ENCODE results near the gene MET.
"Not testable (repeated sequence)": the region's sequence is repeated elsewhere in the genome, so short reads cannot be mapped to it uniquely, and the experiment has no call there.

The MET gene

DNA sequence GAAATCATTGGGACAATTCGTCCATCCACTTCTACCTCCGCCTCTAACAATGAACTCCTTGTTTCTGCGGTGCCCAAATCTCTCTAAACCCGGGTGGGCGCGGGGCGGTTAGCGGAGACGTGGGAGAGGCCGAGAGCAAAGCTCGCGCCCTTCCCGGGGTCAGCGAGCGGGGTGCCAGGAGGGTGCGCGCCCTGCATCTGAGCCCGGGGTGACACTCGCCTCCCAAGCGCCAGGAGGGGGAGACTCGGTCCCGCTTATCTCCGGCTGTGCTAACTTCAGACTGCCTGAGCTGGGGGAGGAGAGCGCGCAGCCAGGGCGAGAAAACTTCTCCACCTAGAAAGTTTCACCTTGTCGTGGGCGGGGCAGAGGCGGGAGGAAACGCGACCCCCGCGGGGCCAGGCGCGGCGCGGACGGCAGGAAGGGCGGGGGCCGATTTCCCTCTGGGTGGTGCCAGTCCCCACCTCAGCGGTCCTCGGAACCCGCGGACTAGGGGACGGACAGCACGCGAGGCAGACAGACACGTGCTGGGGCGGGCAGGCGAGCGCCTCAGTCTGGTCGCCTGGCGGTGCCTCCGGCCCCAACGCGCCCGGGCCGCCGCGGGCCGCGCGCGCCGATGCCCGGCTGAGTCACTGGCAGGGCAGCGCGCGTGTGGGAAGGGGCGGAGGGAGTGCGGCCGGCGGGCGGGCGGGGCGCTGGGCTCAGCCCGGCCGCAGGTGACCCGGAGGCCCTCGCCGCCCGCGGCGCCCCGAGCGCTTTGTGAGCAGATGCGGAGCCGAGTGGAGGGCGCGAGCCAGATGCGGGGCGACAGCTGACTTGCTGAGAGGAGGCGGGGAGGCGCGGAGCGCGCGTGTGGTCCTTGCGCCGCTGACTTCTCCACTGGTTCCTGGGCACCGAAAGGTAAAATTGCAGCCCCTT lies at the start of gene MET:
Gene MET (plus strand): TSS at position 516 of the 915 bp plus-strand sequence. CDS start 26,889 bp downstream, outside the sequence.
- peak in 1 of 2 donors; percentile 14 for DNase-seq (ENCODE audit: low read depth in 2 of 2)

DNA sequence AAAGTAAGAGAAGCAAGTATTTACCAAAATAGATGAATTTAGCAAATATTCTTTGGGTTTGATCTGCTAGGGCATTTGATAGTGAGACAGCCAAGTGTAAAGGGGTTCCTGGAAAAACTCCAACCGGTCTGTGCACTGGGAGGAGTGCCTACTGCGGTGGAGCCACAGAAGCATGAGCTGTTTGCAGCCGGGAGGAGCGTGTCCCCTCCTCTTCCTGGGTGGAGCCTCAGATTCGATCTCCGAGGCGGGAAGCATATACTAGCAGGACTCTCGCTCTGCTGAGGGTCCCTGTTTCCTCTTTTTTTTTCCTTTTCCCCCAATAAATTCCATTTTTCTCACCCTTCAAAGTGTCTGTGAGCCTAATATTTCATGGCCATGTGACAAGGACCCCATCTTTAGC lies 45.1 kb upstream of the MET start:
- DNase-seq (ENCODE audit: low read depth in 2 of 2): no peak

DNA sequence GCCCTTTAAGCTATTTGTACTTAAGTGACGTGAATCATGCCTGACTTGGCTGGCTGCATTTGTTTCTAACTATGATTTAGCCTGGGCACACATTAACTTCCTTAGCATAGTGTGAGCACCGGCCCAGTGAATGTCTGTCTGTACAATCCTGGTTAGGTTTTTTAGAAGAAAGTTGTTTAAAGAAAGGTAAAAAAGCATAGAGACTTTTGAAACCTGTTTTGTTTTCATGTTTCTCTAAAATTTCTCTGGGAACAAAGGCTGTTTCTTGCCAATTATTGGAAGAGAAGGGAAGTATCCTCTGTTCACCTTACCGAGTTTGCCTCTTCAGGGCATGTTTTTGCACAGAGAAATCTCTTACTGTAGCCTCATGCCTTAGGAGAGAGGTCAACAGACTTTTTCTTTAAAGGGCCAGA lies 42.9 kb upstream of the MET start:
- DNase-seq (ENCODE audit: low read depth in 2 of 2): no peak

DNA sequence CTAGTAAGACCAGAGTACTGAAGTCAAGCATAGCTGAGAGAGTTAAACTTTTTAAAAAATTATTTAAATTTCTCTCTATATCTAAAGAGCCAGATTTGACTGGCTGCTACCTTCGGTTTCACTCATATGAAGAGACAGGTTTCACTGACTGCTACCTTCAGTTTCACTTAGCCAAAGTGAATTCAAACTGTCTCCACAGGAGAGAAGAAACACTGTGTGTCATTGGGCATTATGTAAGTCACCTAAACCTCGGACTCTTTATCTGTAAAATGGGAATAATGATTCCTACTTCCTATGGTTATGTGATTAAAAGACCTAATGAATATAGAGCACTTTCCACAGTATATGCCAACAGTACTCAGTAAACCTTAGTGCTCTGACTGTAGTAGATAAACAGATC lies 41.6 kb upstream of the MET start:
- DNase-seq (ENCODE audit: low read depth in 2 of 2): no peak

DNA sequence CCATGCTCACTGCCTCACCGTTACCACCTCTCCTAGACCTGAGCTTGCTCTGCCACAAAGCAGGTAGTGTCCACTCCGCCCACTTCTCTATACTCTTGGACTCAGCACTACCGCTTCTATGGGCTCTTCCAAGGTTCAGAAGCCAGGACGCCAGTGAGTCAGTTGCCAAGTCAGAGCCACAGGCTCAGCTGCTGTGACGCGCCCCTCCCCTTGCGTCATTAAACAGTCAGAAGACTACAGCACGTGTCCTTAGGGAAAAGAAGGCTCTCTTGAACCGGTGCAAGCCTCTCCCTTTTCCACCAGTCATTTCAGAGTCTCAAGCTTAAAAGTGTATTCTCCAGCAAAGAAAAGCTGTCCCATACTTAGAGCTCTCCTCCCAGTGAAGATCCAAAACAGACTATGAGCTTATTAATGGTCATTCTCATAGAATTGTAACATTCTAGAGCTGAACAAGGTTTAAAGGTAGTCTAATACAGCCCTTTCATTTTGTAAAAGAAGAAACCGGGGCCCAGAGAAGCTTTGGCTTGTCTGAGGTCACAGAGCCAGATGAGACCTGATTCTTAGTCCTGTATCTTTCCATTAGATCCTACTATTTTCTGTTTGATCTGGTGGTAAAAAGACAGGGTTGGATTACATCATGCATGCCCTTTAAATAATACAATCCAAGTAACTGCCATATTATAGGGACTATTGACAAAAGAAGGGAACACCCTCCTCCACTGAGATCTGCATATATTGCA lies 40.9 kb upstream of the MET start:
- no peak for DNase-seq (ENCODE audit: low read depth in 2 of 2)

DNA sequence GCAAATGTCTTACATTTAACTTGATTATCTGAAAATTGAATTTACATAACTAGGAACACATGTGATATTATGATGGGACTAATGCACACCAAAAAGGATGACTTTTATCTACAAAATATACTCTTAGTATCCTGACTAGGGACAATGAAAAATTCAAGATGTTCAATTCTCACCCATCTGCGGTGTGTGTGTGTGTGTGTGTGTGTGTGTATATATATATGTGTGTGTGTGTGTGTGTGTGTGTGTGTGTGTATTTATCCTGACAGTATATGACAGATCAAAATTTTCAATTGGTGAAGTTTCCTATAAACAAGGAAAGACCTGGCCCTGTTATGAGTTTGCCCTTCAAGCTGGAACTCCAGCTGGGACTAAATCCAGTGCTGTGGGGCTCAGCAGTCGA lies 40.3 kb upstream of the MET start:
- no peak for DNase-seq (ENCODE audit: low read depth in 2 of 2)

DNA sequence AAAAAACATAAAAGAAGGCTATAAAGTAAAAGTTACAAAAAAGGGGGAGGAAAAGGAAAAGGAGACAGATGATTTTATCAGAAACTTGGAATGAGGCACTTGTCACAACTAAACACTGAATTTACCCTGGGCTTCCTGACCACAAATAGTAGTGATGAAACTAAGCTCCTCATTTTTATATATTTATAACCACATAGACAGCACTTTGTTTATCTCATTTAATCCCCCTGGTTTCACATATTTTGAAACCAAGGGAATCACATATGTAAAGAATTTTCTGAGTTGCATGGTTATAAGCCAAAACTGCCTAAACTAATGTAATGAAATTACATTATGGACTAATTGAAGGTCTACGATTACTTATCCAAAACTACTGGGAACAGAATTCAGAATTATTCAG lies 39.6 kb upstream of the MET start:
- DNase-seq (ENCODE audit: low read depth in 2 of 2): no peak

DNA sequence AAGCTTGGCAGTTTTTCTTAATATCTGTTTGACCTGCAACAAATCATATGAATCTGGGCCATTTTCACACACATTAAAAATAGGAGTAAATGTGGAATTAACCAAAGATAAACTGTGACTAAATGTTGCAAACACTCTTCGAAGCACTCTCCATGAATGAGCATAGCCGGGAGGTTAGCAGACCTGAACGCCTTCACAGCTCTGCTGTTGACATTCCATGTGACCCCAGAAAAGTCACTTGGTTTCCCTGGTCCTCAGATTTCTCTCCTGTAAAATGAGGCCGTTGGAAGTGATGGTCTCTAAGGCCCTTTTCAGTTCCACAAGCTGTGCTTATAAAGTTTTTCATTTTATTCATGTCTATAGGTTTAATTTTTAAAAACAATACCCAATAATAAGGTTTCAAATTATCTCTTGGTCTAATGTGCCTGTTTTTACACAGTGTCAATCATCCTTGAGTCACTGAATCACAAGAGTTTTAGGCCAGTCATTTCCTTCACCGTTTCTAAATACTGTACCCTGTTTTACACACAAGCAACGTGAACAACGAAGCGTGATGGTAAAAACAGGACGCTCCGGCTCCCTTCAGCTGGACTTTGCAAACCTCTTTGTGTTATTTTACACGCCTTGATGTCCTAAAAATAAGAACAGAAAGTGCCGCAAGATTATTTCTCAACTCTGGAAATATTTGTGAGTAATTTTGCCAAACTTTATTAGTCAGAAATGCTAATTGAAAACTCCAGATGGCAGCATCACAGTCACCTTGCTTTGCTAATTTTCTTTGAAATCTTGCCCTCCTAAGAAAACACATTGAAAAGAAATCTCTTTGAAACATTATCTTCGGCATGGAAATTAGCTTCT lies 38.6 kb upstream of the MET start:
- DNase-seq (ENCODE audit: low read depth in 2 of 2): no peak

DNA sequence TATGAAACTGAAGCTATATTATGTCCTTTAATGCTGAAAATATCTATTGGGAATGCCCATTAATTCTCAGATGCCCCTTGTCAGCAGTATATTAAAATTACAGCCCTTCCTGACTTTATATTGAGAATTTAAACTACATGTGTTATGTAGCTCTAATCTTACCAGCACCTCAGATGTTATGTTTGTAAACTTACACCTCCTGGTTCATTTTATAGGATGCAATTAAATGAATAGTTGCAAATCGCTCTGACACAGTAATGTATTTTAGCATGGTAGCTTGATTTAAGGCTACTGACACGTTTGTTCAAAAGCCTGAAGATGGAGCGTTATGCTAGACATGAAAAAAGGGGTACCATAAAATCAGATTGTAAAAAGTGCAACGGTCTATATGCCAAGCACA lies 35.0 kb upstream of the MET start:
- no peak for DNase-seq (ENCODE audit: low read depth in 2 of 2)

DNA sequence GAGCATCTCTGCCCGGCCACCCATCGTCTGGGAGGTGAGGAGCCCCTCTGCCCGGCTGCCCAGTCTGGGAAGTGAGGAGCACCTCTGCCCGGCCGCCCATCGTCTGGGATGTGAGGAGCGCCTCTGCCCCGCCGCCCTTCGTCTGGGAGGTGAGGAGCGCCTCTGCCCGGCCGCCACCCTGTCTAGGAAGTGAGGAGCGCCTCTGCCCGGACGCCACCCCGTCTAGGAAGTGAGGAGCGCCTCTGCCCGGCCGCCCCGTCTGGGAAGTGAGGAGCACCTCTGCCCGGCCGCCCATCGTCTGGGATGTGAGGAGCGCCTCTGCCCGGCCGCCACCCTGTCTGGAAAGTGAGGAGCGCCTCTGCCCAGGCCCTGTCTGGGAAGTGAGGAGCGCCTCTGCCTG lies 33.4 kb upstream of the MET start:
- DNase-seq (ENCODE audit: low read depth in 2 of 2): not testable (repeated sequence)

DNA sequence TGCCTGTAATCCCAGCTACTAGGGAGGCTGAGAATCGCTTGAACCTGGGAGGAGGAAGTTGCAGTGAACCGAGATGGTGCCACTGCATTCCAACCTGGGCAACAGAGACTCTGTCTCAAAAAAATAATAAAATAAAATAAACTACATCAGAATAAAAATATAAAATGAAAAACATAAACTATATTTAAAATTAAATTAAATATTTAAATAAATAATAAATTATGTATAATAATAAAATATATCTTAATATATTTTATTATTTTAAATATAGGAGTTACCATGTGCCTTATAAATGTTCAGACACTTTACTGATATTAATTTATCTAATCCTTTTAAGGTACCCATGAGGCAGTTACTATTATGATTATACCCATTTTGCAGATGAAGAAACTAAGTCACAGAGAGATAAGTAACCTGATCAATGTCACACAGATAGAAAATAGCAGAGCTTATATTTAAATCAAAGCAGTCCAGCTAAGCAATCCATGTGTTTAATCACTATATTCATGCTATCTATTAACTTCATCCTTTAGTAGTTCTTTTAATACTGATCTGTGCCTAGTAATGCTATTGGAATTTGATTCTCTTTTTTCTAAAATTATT lies 30.3 kb upstream of the MET start:
- DNase-seq (ENCODE audit: low read depth in 2 of 2): no peak

DNA sequence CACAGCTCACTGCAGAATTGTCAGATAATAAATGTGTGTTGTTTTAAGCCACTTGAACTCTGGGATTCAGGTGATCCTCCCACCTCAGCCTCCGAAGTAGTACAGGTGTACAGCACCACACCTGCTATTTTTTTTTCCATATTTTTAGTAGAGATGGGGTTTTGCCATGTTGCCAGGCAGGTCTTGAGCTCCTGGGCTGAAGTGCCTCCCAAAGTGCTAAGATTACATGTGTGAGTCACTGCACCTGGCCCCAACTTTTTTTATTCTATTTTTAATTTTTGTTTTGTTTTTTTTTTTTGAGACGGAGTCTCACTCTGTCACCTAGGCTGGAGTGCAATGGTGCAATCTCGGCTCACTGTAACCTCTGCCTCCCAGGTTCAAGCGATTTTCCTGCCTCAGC lies 28.8 kb upstream of the MET start:
- DNase-seq (ENCODE audit: low read depth in 2 of 2): not testable (repeated sequence)

DNA sequence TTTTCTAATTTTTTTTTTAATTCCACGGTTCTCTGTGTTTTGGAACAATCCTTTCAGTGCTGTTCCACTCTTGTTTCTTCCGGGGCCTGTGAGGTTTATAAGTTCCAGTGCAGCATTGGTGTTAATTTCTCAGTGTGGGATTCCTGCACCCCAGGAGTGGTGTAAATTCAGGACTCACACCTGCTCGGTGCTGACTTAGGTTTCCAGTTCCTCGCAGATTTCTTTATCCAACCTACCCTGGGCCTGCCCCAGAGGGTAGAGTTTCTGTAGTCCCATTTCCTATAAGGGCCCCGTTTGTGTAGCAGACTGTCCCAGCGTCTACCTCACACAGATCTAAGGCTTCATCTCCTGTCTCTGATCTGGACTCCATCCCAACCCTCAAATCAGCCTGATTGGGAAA lies 27.4 kb upstream of the MET start:
- DNase-seq (ENCODE audit: low read depth in 2 of 2): no peak

DNA sequence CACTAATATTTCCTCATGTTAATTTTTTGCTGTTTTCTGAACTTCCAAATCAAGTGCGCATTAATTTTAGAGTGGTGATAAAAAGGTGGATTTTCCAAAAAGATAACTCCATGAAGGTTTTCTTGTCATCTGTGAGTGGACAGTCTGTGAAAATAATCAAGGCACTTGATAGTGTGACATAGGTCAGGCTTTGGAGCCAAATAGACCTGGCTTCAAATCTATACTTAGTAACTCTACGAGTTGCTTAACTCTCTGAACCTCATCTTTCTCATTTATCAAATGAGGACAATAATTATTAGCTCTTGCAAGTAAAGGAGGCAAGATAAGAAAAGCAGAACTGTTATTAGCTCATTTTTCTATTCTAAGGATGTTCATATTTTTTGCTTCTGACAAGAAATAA lies 24.7 kb upstream of the MET start:
- DNase-seq (ENCODE audit: low read depth in 2 of 2): no peak

DNA sequence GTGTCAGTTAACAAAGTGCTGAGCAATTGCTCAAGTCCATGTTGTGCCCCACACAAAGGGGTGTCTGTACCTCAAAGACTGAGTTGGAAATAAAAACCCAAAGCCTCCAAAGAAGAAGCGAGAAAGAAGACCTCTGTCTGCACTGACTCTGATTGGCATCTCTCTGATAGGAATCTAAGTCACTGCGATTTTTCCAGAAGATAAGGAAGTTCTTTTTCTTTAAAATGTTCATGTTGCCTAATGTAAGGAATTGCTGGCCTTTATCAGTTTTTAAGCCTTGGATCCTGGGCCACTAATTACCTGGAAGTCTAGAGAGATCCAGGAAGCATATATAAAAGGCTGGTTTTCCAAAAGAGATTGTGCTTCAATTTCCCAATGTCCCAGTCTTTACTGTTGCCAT lies 24.1 kb upstream of the MET start:
- no peak for DNase-seq (ENCODE audit: low read depth in 2 of 2)

DNA sequence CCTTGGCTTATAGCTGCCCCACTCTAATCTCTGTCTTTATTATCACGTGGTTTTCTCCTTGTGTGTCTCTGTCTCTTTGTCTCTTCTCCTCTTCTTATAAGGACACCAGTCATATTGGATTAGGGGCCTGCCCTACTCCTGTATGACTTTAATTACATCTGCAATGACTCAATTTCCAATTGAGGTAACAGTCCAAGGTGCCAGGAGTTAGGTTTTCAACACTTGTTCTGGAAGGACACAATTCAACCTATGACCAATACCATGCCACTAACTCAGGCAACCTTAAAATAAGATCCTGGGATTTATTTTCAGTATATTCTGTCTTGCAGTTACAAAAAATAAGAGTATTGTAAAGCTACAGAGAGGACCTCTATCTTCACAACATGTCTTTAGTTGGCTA lies 21.6 kb upstream of the MET start:
- DNase-seq (ENCODE audit: low read depth in 2 of 2): no peak

DNA sequence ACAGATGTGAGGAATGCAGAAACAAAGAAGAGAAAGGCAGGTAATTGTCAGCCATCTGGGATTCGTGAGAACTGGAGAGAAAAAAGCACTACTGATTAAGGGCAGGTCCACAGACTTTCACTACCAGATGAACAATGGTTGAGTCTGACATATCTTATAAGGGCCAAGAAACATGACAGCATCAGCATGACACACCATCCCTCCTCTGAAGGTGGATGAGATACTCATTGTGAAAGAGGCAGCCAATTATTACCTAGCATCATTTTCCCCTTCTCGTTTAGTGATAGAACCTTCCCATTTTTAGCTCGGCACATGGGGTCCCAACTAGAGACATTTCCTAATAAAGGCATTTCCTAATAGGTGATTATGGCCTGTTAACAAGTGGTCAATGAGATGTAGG lies 19.2 kb upstream of the MET start:
- no peak for DNase-seq (ENCODE audit: low read depth in 2 of 2)

DNA sequence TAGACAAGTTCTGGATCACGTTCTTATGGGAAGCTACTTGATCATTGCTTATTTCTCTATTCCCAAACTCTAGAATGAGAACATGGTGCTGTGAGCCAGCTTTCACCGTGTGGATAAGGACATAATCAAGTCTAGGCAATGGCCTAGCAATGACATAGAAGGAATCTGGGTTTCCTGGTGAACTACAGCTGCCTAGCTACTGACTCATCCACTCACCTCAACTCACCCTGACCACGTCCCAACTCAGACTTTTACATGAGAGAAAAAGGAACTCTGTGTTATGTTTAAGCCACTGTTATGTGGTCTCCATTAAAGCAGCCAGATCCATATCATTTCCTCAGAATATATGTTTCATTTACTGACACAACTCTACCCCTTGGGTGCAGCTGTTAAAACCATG lies 18.8 kb upstream of the MET start:
- DNase-seq (ENCODE audit: low read depth in 2 of 2): no peak

DNA sequence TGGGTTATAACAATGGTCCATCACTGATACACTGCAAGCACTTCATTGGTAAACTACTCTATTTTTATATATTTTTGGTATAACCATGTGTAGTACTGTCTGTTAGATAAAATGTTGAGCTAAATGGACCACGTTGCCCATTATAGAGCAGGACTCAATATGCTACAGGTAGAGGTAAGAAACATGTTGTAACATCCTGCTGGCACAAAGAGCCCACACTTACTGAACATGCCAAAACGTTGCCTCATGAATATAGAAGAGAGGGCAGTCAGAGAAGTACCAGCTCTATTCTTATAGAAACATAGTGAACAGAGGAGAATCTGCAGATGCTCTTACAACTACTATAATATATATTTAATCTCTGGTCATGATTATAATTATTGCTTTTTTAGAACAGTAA lies 18.4 kb upstream of the MET start:
- DNase-seq (ENCODE audit: low read depth in 2 of 2): no peak

DNA sequence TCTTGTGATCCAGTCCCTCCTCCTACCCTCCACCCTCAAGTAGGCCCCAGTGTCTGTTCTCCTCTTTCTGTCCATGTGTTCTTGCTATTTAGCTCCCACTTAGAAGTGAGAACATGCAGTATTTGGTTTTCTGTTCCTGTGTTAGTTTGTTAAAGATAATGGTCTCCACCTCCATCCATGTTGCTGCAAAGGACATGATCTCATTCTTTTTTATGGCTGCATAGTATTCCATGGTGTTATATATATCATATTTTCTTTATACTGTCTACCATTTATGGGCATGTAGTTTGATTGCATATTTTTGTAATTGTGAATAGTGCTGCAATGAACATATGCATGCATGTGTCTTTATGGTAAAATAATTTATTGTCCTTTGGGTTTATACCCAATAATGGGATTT lies 12.7 kb upstream of the MET start:
- DNase-seq (ENCODE audit: low read depth in 2 of 2): not testable (repeated sequence)

DNA sequence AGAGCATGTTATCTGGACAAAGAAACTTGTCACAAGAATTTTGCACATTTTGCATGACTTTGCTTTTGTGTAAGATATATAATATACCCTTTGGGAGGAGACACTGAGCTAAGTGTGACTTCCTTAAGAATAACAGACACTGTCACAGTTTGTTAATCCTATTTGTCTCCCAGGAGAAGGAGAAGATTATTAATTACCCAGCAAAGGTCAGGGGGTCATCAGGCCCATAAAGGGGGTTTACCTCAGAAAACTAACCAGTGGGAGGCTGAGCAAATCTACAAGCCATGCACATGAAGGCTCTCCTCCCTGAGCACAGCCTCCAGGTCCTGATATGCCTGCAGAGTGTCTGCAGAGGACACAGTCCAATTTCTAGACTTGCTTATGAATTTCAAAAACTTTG lies 10.1 kb upstream of the MET start:
- DNase-seq (ENCODE audit: low read depth in 2 of 2): no peak

DNA sequence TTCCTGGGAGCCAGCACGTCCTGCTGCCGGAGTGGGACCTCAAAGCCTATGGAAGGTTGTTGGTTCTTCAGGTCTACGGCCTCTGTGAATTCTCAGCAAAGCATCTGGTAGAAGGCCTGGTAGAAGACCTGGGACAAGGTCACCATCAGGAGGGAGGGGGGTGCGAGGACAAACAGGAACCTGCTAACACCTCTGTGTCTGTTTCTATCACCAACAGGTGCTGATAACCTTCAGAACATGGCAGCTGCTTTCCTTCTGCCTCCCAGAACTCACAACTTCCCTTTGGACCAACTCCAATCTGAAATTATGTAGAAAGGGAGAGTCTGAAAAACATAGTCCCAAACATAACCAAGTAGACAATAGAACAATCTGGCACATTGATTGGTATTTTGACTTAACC lies 8.3 kb upstream of the MET start:
- DNase-seq (ENCODE audit: low read depth in 2 of 2): no peak

Measured in stimulated activated CD8-positive, alpha-beta memory T cell treated with anti-CD3 and anti-CD28 coated beads, Interleukin-7, amount 100 ng/mL, for 4 hours (primary cell).